Measurements from ENCODE around the gene LMO7. TPM values are rescaled to one million over a fixed set of nuclear protein-coding genes. Genes with fewer than 3 reads are reported as not detected.

LMO7 gene
- total RNA-seq, 3 donors from 2014 or later, result 11.0 to 71.3 (median 32.8) TPM

DNA sequence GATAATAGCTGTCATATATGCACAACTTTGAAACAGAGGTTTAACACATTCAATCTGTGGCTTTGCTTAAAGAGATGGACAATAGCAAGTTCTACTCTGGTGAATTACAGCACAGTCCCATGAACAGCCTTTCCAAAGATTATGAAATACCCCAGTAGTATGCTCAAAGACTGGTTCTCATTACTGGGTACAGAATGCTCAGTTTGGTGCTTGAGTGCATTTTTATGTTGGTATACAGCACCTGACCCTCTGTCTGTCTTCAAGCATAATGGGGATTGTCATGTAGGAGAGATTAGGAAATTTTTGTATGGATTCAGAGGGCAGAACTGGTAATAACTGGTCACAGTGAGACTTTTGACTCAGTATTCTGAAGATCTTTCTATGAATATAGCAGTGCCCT is 7.6 kb downstream of the LMO7 start:
- no peak for DNase-seq (ENCODE audit: low spot score in 2 of 2)
- peak overlapping the region in 1 of 2 donors; percentile 36 for H3K27ac ChIP-seq
- intact Hi-C loops (cut with DNase I; ENCODE audit: low total_unique reads), result no loop called here
- H3K27me3 ChIP-seq, result no peaks in the 10 kb centered on the region
- H3K4me1 ChIP-seq, result no peaks in the 10 kb centered on the region
- TF ChIP-seq POLR2A (IDR thresholded peaks at IDR 0.05) (no peak), POLR2AphosphoS5 (IDR thresholded peaks at IDR 0.05) (no peak)
- TF ChIP-seq, protein P1, sequence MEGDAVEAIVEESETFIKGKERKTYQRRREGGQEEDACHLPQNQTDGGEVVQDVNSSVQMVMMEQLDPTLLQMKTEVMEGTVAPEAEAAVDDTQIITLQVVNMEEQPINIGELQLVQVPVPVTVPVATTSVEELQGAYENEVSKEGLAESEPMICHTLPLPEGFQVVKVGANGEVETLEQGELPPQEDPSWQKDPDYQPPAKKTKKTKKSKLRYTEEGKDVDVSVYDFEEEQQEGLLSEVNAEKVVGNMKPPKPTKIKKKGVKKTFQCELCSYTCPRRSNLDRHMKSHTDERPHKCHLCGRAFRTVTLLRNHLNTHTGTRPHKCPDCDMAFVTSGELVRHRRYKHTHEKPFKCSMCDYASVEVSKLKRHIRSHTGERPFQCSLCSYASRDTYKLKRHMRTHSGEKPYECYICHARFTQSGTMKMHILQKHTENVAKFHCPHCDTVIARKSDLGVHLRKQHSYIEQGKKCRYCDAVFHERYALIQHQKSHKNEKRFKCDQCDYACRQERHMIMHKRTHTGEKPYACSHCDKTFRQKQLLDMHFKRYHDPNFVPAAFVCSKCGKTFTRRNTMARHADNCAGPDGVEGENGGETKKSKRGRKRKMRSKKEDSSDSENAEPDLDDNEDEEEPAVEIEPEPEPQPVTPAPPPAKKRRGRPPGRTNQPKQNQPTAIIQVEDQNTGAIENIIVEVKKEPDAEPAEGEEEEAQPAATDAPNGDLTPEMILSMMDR (IDR thresholded peaks at IDR 0.05), result no peak
- no peaks in the 10 kb centered on the region for H3K9me3 ChIP-seq
- no peaks in the 10 kb centered on the region for H3K36me3 ChIP-seq
- no peak overlapping the region for H3K4me3 ChIP-seq

DNA sequence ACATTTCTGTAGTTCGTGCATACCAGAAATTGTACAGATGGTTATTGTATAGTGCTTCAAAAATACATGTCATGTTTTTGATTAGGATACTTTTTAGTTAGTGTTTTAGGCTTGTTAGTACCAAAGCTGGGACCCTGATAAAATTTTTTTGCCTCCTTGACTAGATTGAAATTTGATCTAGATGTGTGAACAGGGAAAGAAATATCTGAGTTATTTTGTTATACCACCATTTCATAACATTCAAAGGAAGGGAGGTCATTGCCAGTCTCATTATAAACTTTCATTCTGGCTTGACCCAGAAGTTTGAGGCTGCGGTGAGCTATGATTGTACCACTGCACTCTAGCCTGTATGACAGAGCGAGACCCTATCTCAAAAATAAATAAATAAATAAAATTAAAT is 9.0 kb downstream of the LMO7 start:
- Histone ChIP-seq H3K27ac (no peak overlapping the region), H3K9me3 (no peaks in the 10 kb centered on the region), H3K36me3 (no peaks in the 10 kb centered on the region), H3K4me3 (no peak overlapping the region), H3K27me3 (no peaks in the 10 kb centered on the region), H3K4me1 (no peaks in the 10 kb centered on the region)
- intact Hi-C loops (cut with DNase I; ENCODE audit: low total_unique reads), result no loop called here
- DNase-seq (ENCODE audit: low spot score in 2 of 2), result no peak
- no peak for TF ChIP-seq POLR2AphosphoS5 (IDR thresholded peaks at IDR 0.05)

- no peaks in the 10 kb centered on the region for H3K36me3 ChIP-seq
- intact Hi-C loops (cut with DNase I; ENCODE audit: low total_unique reads), result no loop called here
- no peaks in the 10 kb centered on the region for H3K27me3 ChIP-seq
- H3K4me1 ChIP-seq, result no peaks in the 10 kb centered on the region
- no peaks in the 10 kb centered on the region for H3K9me3 ChIP-seq
- DNase-seq (ENCODE audit: low spot score in 2 of 2), result no peak
- no peak overlapping the region for H3K27ac ChIP-seq
- TF ChIP-seq, protein P1 (IDR thresholded peaks at IDR 0.05), result no peak
- TF ChIP-seq POLR2AphosphoS5 (IDR thresholded peaks at IDR 0.05) (no peak), POLR2A (IDR thresholded peaks at IDR 0.05) (no peak)
- no peak overlapping the region for H3K4me3 ChIP-seq
These were observed 11.1 kb downstream of the LMO7 start for GRCh38 chr13:75647126-75647784.

DNA sequence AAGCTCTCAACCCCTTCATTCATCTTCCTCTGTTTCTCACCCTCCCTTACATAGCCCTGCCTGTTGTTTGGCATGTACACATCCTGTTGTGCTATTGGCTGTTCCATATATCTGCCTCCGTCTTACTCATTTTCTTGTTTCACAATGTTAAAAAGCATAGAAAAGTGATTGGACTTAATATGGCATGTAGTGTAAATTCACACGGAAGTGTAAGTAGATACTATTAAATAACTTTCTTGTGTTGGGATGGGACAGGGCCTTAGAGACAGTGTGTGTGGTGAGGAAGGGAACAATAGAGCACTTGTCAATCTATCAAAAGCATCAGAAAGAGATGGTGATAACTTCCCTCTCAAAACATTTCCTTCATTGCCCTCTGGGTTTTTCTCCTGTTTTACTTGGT is 12.3 kb downstream of the LMO7 start:
- H3K9me3 ChIP-seq, result no peaks in the 10 kb centered on the region
- no peak overlapping the region for H3K4me3 ChIP-seq
- no peaks in the 10 kb centered on the region for H3K27me3 ChIP-seq
- intact Hi-C loops (cut with DNase I; ENCODE audit: low total_unique reads), result no loop called here
- no peak overlapping the region for H3K27ac ChIP-seq
- H3K36me3 ChIP-seq, result no peaks in the 10 kb centered on the region
- DNase-seq (ENCODE audit: low spot score in 2 of 2), result no peak
- no peak for TF ChIP-seq POLR2A (IDR thresholded peaks at IDR 0.05)
- TF ChIP-seq POLR2AphosphoS5 (IDR thresholded peaks at IDR 0.05), result no peak
- TF ChIP-seq, protein P1 (IDR thresholded peaks at IDR 0.05), result no peak
- no peaks in the 10 kb centered on the region for H3K4me1 ChIP-seq

GRCh38 chr13:75651013-75651412 is 14.9 kb downstream of the LMO7 start:
- Histone ChIP-seq H3K4me1 (no peaks in the 10 kb centered on the region), H3K4me3 (no peak overlapping the region), H3K27ac (no peak overlapping the region), H3K36me3 (no peaks in the 10 kb centered on the region), H3K9me3 (no peaks in the 10 kb centered on the region), H3K27me3 (no peaks in the 10 kb centered on the region)
- TF ChIP-seq POLR2A (IDR thresholded peaks at IDR 0.05) (no peak), POLR2AphosphoS5 (IDR thresholded peaks at IDR 0.05) (no peak)
- TF ChIP-seq, protein P1 (IDR thresholded peaks at IDR 0.05), result no peak
- no peak for DNase-seq (ENCODE audit: low spot score in 2 of 2)
- intact Hi-C loops (cut with DNase I; ENCODE audit: low total_unique reads), result no loop called here

Measured in breast epithelium (tissue), 4 donors.